SKM-1 treated with dmso at 0.1 percent for 144 hours (cell line): ENCODE data around the gene FGD3.
A peak's percentile ranks its signal among the peaks of the same experiment; 100 is the strongest.

Experiments
- DNase-seq: peaks from one replicate; lab custom pipeline; 2025; ENCODE audit not compliant: unreplicated experiment; lab: John Stamatoyannopoulos, UW

Gene FGD3

DNA sequence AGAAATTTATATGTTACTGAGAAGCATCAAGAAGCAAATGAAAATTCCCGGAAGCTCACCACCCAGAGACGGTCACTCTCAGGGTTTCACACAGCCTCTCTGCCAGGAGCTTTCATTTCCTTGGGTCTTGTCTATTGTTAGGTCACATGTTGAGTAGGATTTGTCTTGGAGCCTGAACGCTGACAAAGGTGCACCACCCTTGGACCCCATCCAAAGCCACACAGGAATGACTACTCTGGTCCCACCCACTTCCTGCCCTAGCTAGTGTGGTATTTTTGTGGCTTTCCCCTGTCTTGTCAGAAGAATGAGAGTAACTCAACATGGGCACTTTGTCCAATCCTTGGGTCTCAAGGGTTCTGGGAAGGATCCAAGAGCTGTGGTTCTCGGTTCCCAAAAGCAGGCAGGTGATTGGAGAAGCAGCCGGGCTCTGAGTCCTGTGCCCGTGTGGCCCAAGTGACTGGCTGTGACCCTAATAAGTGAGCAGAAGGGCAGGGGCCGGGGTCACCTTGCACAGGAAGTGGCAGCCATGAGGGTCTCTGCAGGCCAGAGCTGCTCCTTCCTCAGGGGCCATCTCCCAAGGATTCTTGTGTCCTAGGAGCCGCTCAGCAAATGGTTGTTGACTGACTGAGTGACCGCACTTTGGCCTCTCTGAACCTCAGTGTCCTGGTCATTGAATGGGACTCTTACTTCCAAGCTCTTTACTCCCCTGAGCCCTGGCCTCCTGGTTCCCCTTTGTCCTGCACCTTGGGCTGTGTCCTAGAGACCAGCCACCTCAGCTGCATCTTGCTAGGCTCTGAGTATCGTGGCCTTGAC, 6.9 kb downstream of the FGD3 start:
- no peak for DNase-seq

DNA sequence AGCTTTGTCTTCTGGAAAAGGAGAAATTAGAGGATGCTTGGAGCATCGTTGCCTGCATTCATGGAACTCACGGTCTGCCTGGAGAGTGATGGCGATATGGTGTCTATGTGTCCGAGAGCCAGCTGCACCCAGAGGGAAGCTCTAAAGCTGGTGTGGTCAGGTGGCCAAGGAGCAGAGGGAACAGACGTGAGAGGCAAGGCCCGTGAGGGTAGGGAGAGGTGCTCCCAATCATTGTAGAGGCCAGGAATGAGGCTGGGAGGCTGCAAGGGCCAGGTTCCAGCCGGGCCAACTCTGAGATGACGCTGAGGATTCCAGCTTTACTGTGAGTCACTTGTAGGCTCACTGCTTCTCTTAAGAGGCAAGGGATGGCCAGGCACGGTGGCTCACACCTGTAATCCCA, 7.6 kb downstream of the FGD3 start:
- no peak for DNase-seq

DNA sequence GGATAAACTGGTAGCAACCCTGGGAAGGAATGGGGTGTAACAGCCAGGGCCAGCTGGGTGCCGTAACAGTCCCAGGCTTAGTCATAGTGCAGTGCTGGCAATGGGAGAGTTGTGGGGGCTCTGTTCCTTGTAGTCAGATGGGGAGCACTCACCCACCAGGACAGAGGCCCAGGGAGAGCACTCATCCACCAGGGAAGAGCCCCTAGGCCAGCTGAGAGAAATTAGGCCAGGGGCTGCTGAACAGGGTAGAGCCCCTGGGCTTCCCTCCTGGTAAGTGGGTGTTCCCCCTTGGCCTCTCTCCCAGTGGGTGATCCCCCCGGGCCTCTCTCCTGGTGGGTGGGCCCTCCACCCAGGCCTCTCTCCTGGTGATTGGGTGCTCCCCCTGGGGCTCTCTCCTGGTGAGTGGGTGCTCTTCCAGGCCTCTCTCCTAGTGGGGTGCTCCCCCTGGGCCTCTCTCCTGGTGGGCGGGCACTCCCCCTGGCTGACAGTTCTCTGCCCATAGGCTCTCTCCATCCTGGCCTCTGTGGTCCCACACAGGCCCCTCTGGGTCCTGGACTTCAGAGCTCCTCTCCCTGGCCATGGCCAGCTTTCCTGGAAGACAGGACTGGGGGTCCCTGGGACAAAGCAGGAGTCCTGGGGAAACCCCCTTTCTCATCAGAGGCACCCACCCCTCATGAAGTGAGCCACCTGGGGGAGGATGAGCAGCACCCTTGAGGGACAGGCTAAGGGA, 13.4 kb downstream of the FGD3 start:
- DNase-seq, result no peak

DNA sequence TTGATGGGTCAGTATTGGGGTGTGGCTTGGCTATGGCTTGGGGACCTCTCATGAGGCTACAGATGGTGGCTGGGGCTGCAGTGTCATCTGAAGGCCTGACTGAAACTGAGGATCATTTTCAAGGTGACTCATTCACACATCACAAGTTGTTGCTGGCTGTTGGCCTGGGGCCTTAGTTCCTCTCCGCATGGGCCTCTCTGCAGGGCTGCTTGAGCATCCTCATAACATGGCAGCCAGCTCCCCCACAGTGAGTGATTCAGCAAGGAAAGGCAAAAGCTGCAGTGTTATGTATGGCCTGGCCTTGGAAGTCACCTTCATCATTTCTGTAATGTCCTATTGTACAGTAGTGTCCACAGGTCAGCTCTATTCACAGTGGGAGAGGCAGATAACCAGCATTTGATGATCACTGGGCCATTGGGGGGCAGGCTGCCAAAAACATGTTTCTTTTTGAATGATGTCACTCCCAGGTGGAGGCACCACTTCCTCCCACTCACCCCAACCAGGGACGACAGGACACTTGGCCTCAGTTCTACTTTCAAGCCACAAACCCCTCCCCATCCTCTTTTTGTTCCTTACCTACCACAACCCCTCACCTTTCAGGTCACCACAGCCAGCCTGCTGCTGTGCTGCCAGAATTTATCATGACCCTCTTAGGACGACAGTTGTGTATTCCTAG, 14.4 kb downstream of the FGD3 start:
- DNase-seq, result no peak

DNA sequence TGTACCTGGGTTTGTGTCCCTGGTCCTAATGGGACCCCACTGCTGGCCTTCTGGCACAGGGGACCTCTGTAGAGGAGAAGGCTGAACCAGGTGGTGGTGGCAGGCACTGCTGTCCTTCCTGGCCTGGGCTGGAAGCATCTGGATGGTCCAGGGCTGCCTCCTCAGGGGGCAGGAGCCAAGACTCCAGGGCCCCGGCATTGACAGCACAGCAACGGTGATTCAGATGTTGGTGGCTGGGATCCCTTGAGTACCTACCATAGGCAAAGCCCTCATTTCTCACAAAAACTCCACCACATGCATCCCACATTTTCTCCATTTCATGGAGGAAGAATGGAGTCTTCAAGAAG, 15.0 kb downstream of the FGD3 start:
- no peak for DNase-seq

DNA sequence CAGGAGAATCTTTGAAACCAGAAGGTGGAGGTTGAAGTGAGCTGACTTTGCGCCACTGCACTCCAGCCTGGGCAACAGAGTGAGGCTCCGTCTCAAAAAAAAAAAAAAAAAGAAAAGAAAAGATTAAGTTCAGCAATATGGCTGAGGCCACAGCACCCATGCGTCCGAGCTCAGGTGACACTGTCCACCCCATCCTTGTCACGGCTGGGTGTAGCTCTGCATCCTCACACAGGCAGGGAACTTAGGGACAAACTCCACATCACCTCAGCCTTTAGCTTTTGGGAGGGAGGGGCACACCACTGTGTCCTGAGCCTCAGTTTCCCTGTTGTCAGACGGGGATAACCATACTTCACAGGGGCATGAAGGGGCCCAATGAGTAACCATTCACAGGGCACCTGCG, 15.5 kb downstream of the FGD3 start:
- DNase-seq, result no peak

DNA sequence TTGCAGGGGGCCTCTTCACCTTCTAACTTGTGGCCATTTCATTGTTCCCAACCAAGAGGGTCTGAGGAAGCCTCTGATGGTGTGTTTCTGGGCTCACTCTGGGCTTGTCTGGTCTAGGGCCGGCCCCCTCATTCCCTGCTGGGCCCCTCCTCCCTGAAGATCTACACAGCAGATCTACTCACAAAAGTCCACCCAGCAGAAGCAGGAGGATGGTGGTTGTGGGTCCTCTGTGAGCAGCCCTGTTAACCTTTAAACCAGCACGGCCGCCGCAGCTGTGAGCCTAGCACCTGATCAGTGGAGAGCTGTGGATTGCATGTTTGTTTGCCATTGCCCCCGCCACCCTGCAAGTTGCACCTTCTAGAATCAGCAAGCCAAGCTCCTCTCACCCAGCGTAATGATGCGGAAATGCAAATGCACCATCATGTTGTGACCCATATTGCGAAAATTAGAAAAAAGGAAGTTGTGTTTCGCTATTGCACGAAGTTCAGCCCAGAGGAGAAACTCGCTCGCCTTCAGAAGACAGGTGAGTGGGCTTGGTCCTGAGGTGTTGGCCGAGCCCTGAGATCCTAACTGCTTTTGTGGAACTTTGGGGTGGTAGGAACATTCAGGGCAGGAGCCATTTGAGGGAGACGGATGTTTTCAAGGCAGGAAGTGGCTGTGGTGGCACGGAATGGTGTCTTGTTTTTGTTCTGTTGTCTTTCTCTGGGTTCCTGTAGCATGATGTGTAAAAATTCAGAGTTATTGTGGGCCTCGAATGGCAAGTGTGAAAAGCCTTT, 16.7 kb downstream of the FGD3 start:
- peak; percentile 80 for DNase-seq

DNA sequence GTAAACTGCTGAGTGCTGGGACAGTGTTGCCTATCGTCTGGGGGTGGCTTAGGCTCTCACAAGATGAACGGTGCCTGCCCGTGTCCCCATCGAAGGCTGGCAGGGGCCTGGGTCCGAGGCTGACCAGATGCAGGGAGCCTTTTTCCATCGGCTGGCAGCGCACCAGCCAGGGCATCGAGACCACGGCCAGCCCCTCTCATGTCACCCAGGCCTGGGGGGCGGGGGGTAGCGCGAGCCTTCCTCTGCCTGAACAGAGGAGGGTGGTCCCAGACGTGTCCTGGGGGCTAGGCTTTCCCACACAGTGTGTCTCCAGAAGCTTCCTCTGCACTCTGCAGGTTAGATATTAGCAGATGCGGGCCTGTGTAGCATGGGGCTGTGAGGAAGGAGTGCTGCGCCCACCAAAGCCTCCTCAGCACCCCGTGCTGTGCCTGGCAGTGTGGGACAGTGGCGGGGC, 17.3 kb downstream of the FGD3 start:
- no peak for DNase-seq

DNA sequence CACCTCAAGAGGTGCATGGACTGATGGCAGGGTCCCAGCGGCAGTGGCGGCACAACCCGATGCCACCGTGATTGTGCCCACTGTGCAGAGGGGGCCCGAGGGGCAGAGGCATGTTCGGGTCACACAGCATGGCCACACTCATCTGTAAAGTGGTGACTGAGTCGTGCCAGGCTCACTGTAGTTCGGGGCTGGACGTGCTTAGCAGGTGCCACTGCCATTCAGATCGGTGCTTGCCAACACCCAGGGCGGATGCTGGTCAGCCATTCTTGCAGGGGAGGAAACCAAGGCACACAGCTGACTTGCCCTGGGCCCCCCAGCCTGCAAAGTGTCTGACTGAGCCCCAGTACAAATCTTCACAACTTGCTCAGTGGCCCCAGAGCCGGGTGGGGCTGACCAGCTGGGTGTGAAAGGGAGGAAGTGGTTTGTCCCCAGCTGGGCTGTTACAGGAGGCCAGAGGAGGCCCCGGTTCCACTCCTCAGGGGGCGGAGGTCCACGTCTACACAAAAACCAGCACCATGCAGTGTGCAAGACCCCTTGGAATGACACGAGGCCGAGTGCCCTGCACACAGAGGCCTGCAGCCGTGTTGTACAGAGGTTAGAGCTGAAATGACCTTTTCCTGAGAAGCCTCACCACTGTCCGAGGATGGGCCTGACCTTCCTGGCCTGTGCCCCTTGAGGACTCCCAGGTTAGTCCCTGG, 17.9 kb downstream of the FGD3 start:
- DNase-seq, result peak; percentile 5

DNA sequence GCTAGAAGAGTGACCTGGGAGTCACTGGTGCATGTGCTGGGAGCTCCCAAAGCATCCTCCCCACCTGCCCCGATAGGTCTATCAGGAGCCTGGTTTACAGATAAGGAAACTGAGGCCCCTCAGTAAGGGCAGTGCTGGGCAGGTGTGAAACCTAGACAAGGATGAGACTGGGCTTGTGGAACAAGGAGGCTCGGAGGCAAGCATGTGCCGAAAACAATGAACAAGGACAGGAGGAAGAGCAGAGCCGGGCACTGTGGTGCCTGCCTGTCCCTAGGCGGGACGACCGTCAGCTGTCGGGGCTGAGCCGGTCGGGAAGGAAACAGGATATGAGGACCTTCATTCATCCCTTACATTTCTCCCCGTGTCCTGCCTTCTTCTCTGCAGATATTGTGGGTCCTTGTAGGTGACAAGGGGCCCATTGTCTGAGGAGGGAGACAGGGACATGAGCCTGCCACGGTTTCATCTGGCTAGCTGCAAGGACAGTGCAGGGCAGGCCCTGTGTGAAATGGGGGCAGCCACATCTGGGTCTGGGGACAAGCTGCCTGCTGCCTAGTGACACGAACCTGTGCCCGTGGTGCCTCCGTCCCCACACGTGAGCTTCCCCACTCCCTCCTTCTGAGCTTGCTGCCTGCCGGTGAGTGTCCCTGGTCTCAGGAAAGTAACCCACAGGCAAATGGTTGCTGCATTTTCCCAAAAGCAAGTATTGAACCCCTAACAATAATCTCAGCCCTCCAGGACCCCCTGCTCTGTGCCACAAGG, 18.6 kb downstream of the FGD3 start:
- no peak for DNase-seq

DNA sequence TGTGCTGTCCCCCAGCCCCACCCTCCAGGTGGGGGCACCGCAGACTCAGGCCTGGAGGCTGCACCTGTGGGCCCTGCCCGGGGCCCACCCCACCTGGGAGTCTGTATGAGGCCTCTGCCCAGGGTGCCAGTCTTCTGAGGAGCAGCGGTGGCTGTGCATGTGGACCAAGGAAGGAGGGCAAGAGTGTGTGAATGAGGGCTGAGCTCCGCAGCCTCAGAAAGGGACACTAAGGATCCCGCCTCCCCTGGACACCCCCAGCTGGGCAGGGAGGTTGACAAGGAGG, 19.1 kb downstream of the FGD3 start:
- no peak for DNase-seq

DNA sequence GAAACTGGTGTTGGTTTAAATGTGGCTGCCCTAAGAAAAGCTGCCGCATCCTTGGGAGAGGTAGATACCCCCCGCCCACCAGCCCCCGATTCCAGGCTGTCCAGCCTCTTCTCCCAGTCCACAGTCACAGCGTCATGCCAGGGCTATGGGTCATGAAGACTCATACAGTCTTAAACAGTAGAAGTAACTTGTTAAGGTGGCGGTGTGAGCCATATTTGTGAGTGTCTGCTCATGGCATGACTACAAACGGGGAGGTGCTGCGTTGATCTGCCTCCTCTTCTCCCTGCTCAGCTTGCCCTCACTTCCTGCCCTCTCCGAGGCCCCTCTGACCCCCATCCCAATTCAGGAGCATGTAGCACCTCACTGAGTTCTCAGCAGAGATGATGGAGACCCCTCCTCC, 20.8 kb downstream of the FGD3 start:
- DNase-seq, result no peak

DNA sequence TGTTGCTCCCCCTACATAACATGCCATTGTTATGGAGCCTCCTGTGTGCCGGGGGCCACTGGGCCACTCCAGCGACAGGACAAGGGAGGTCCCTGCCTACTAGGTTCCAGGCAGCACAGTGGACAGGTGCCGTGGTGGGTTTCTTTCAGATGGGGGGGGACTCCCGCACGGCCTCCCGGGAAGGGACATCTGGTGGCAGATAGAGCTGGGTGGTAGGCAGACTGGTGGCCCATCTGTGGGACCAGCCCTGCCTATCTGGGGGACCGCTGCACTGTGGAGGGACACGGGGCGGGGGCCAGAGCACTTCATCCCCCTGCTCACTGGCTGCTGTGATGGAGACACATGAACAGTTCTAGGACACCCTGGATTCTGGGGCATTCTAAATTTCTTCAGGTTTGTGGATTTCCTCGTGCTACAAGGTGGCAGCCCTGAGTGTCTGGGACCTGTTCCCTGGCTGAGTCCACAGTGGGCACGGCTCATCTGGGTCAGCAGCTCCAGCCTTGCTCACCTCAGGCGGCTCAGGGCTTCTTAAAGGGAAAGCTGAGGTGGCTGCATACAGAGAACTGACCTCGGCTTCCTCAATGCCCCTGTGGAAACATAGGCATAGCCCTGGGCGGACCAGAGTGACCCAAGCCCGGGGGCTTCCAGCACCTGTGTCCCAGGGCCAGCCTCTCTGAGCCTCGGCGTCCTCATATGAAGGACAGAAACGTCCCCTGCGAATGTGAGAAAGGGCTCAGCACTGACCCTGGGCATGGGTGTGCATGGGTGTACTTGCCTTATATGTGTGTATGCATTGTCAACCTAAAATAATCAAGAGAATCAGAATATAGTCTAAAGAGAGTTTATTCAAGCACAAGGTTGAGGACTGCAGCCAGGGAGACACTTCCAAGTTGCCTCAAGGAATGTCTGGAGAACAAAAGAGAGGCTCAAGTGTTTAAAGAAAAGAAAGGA, 22.5 kb downstream of the FGD3 start:
- DNase-seq, result no peak

DNA sequence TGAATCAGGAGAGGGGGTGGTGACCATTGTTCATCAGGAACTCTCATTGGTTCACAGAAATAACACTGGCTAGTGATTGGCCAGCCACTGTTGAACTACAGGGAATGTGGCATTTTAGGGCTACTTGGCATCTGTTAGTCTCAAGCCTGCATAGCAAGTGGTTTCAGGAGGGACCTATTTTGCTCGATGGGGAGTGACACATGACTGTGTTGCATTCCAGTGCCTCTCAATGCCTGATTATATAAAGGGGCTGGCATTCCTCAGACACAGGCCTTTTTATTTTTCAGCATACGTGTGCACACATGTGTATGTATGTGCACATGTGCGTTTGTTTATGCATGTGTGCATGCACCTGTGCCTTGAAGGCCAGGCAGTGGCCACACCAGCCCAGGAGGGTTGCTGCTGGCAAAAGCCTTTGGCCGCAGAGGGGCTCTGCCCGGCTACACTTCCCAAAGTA, 23.2 kb downstream of the FGD3 start:
- no peak for DNase-seq

DNA sequence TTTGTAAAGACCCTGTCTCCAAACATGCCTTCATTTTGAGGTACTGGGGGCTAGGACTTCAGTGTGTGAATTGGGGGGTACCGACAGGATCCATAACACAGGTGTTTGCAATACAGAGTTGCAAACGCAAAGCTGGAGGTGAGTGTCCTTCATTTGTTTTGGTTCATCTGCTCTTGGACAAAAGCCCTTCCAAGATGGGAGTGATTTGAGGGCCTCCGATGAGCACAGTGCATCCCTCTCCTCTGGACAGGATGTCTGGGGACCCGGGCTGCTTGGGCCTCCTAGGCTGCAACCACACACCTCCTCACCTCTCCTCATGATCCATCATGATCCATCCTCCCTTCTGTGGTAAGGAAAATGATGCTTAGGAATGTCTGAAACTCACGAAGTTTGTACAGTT, 23.8 kb downstream of the FGD3 start:
- no peak for DNase-seq

DNA sequence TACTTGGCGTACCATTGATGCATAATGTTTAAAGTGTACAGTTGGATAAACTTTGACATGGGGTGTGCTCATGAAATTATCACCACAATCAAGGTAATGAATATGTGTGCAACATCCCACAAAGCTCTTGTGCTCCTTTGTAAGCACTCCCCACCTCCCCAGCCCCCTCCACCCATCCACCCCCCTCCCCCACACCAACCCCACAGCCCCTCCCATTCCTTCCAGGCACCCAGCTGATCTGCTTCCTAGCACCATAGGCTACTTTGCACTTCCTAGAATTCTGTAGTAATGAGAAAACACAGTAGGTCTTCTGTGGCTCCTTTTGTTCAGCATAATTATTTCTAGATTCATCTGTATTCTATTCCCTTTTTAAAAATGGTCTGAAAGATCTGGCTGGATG, 24.5 kb downstream of the FGD3 start:
- no peak for DNase-seq

DNA sequence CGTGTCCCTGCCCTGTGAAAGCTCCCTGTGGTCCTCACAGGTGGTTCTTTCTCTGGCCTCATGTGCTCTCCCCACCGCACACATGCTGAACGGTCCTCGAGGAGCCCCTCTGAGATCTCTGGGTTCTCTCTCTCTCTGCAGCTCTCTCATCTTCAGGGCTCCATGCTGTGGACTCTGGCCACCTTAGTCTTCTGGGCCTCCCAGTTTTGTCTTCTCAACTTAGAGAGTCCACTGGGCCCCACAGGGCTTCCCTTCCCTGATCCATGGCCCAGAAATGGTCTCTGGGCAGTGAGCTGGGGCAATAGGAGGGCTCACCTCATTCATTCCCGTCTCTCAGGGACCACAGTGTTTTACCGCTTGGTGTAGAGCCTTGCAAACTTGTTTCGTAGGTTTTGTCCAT, 26.4 kb downstream of the FGD3 start:
- DNase-seq, result no peak

DNA sequence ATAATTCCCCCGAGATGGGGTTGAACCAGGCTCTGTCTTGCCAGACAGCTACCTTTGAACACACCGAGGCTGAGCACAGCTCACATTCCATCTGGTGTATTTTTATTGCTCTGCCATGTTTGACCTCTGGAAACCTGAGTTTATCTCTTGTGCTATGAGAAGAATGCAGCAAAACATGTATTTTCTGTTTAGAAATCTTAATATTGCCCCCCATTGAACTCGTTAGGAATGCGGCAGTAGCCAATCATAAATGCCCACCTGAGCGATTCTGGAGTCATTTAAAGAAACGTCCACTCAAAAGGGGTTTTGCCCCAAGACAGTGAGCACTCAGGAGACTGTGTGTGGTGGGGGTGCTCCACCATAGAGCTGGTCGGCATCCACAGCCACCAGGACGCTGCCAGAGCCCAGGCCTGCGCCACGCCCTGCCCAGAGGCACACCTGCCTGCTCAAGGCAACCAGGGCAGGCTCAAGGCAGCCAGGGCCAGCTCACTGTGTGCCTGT, 26.9 kb downstream of the FGD3 start:
- DNase-seq, result no peak
